Loucy (cell line): ENCODE results near the gene NME4.

Experiments
- H2AFZ ChIP-seq: fragments of 200-600 bp; sonication (generic); 2 replicates; pipeline ENCODE4 v1.6.0; 2016; ENCODE audit warnings: antibody characterized with exemption, mild to moderate bottlenecking, low read length, moderate library complexity
- H3F3A ChIP-seq: fragments of 200-600 bp; 2 replicates; pipeline ENCODE4 v1.6.0; 2016; ENCODE audit warnings: antibody characterized with exemption, low read depth, mild to moderate bottlenecking
- H3K27me3 ChIP-seq: fragments of 200-600 bp; sonication (generic); 2 replicates; pipeline ENCODE4 v1.6.1; 2014; ENCODE audit warnings: low read length, mild to moderate bottlenecking; ENCODE audit not compliant: insufficient read depth, poor library complexity, severe bottlenecking
- H3K36me3 ChIP-seq: fragments of 200-600 bp; sonication (generic); 2 replicates; pipeline ENCODE4 v1.6.1; 2016; ENCODE audit warnings: low read length; ENCODE audit not compliant: insufficient read depth
- H3K4me1 ChIP-seq: fragments of 200-600 bp; sonication (generic); 2 replicates; pipeline ENCODE4 v1.5.1; 2014; ENCODE audit warnings: low read length, mild to moderate bottlenecking; ENCODE audit not compliant: insufficient read depth, poor library complexity, severe bottlenecking
- H3K4me2 ChIP-seq: fragments of 200-600 bp; sonication (generic); 2 replicates; pipeline ENCODE4 v1.6.0; 2014; ENCODE audit warnings: antibody characterized with exemption, low read length, low read depth, mild to moderate bottlenecking; ENCODE audit not compliant: poor library complexity, severe bottlenecking
- H3K4me3 ChIP-seq: fragments of 200-600 bp; sonication (generic); 2 replicates; pipeline ENCODE4 v1.5.1; 2014; ENCODE audit warnings: low read length, mild to moderate bottlenecking, mixed read lengths; ENCODE audit not compliant: poor library complexity, severe bottlenecking
- H3K79me2 ChIP-seq: fragments of 200-600 bp; sonication (generic); 2 replicates; pipeline ENCODE4 v1.6.1; 2014; ENCODE audit warnings: low read length; ENCODE audit not compliant: insufficient read depth
- H3K9ac ChIP-seq: fragments of 200-600 bp; sonication (generic); 2 replicates; pipeline ENCODE4 v1.6.0; 2014; ENCODE audit warnings: mild to moderate bottlenecking, low read depth, low read length, moderate library complexity; ENCODE audit not compliant: poor library complexity, severe bottlenecking
- H3K9me2 ChIP-seq: fragments of 200-600 bp; sonication (generic); replicated peaks from 2 replicates; pipeline ENCODE4 v1.6.1; 2016; ENCODE audit warnings: low read depth, low read length, mixed read lengths
- H3K9me3 ChIP-seq: fragments of 200-600 bp; sonication (generic); 2 replicates; pipeline ENCODE4 v1.6.1; 2014; ENCODE audit warnings: mild to moderate bottlenecking, antibody characterized with exemption, low read length, low read depth; ENCODE audit not compliant: insufficient read depth
- H4K20me1 ChIP-seq: fragments of 200-600 bp; sonication (generic); 2 replicates; pipeline ENCODE4 v1.6.0; 2014; ENCODE audit warnings: antibody characterized with exemption, low read length, mild to moderate bottlenecking; ENCODE audit not compliant: insufficient read depth, poor library complexity, severe bottlenecking
- CTCF ChIP-seq: fragments of 200-600 bp; sonication (generic); conservative IDR thresholded peaks from 2 replicates; pipeline ENCODE4 v1.5.1; 2014; ENCODE audit warnings: mild to moderate bottlenecking, antibody characterized with exemption, low read length
- EZH2phosphoT487 ChIP-seq: fragments of 200-600 bp; IDR thresholded peaks from 2 replicates; pipeline ENCODE4 v1.6.1; 2018; ENCODE audit warnings: antibody characterized with exemption, mild to moderate bottlenecking, moderate library complexity, borderline replicate concordance

NME4 gene

GRCh38 chr16:373020-373598, 23.9 kb upstream of the NME4 start:
- Histone ChIP-seq H3K9ac (no peak overlapping the region), H3K36me3 (no peaks in the 10 kb centered on the region), H3K27me3 (no peaks in the 10 kb centered on the region)

DNA sequence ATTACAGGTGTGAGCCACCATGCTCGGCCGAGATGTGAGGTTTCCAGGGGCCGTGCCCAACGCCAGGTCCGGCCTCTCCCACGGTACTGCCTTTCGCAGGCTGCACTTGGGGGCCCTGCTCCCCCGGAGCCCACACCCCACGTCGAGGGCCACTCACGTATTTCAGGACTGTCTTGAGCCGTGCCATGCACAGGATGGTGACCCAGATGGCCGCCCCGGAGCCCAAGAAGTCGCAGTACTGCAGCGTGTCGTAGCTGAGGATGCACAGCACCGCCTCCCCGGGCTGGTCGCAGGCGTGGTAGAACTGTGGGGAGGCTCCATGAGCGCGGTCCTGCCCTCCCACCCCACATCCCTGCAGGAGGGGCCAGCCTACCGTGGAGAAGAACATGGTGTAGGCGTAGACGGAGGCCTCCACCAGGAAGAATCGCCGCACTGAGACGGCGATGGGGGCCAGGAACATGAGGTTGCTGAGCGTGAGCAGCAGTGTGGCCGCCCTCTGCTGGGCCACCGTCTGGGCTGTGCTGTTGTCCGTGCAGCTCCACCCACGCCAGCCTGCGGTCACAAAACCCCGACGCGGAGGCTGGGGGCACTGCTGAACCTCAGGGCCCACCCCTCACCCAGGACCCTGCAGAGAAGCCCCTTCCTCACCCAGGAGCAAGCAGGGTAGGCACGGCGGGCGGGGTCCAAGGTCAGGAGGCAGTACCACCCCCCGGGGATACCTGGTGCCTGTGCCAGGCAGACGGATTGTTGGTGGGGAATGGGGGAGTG, 23.0 kb upstream of the NME4 start:
- Histone ChIP-seq H3K4me2 (no peak overlapping the region), H4K20me1 (no peaks in the 10 kb centered on the region), H3K4me3 (no peak overlapping the region), H2AFZ (no peak overlapping the region), H3K9me3 (no peaks in the 10 kb centered on the region), H3K79me2 (peaks cover 6% of the 10 kb centered on the region; the same call in 1 of the 2 replicates), H3K36me3 (no peaks in the 10 kb centered on the region), H3K9me2 (no peaks in the 10 kb centered on the region), H3K4me1 (no peaks in the 10 kb centered on the region), H3K9ac (no peak overlapping the region), H3K27me3 (no peaks in the 10 kb centered on the region), H3F3A (no peaks in the 10 kb centered on the region)
- no peak for TF ChIP-seq CTCF
- TF ChIP-seq EZH2phosphoT487, result no peak

More at GRCh38 chr16:373020-373598, 23.9 kb upstream of the NME4 start:
- Histone ChIP-seq H3F3A (no peaks in the 10 kb centered on the region), H3K4me2 (no peak overlapping the region), H3K4me1 (no peaks in the 10 kb centered on the region), H3K4me3 (no peak overlapping the region), H3K9me2 (no peaks in the 10 kb centered on the region), H3K79me2 (peaks cover 6% of the 10 kb centered on the region; the same call in 1 of the 2 replicates), H4K20me1 (no peaks in the 10 kb centered on the region), H2AFZ (no peak overlapping the region), H3K9me3 (no peaks in the 10 kb centered on the region)
- TF ChIP-seq CTCF (no peak), EZH2phosphoT487 (no peak)

- Histone ChIP-seq H3K9ac (no peak overlapping the region), H3K9me3 (no peaks in the 10 kb centered on the region), H2AFZ (no peak overlapping the region), H3K4me1 (peaks cover under 1% of the 10 kb centered on the region), H3F3A (no peaks in the 10 kb centered on the region), H3K79me2 (peaks cover 10% of the 10 kb centered on the region; the same call in 1 of the 2 replicates), H4K20me1 (no peaks in the 10 kb centered on the region), H3K4me2 (no peak overlapping the region), H3K27me3 (no peaks in the 10 kb centered on the region), H3K4me3 (no peak overlapping the region), H3K9me2 (no peaks in the 10 kb centered on the region), H3K36me3 (no peaks in the 10 kb centered on the region)
- TF ChIP-seq CTCF (no peak), EZH2phosphoT487 (no peak)
Observed at GRCh38 chr16:374616-374926, 22.4 kb upstream of the NME4 start.
